ENCODE results near the gene MRPL49.

Gene MRPL49

DNA sequence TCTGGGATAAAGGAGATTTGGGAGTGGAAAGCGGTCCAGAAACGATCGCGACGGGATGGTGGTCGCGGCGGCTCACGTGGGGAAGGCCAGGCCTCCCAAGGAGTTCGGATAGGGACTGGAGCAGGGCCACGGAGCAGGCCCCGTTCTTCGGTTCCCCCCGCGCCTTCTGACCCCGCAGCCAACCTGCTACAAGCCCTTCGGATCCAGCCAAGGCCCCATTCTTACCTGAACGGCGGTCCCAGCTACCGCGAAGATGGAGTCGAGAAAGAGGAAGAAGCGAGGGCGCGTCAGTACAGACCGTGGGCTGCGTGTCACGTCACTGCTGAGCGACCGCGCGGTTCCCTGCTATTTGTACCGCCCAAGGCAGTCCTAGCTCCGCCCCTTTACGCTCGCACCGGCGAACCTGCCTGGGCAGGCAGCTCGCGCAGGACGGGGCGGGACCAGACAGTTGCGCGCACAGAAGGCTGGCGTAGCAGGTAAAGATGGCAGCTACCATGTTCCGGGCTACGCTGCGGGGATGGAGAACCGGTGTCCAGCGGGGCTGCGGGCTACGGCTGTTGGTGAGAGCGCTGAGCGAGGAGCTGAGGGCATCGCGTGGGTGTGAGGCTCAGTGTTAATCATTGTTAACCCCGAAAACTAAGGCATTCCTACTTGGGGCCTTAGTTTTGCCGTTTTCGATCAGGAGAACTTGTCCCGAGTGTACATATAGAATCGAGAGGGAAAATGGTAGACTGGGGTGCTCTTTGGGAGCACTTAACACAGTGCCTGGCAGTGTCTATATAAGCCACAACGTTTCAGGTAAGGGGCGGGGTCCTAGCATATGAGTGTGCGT lies at the start of gene MRPL49, which contains the start of gene FAU:
MRPL49 (plus strand) TSS at position 457 of the 832 bp plus-strand sequence; CDS start at position 483, 26 bp downstream.
FAU (minus strand) TSS at position 270 of the 832 bp plus-strand sequence. CDS start 321 bp downstream, outside the sequence.
- Histone ChIP-seq H3K36me3 (ENCODE audit: control insufficient read depth in 2 of 2, insufficient read depth in 1 of 2, low read length in 2 of 2) (peaks cover 3 to 67% of the 10 kb centered on the region in 2 experiments; a peak in 2 of 3 replicates), H3K4me3 (ENCODE audit: low read depth, low read length) (peak within 1 kb of the TSS; percentile 72), H3K4me1 (ENCODE audit: control insufficient read depth, insufficient read depth, low read length) (peaks cover 3% of the 10 kb centered on the region; the same call in 1 of the 2 replicates), H3K27ac (ENCODE audit: extremely low read depth, low read depth, low read length) (peak within 1 kb of the TSS; percentile 73), H3K9me3 (ENCODE audit: control insufficient read depth, insufficient read depth, low read depth, low read length) (no peaks in the 10 kb centered on the region)
- CTCF ChIA-PET, result interaction anchor here (0.5 to 3.4 kb wide), 9 partner anchors 10 to 234 kb away, joined by 3 to 37 read pairs (median 4); partner anchors contain the start of genes CDC42EP2 and TM7SF2
- POLR2A ChIA-PET, result interaction anchor here (0.6 to 3.2 kb wide), 28 partner anchors 9 to 835 kb away, joined by 3 to 57 read pairs (median 5); partner anchors contain the start of genes ARL2, CAPN1, CDCA5 and NEAT1
- TF ChIP-seq ZBTB17 (tag by site-specific recombination; IDR thresholded peaks at IDR 0.05) (peak; percentile 81), ZNF785 (tag by site-specific recombination; IDR thresholded peaks at IDR 0.05) (no peak), KLF10 (tag by site-specific recombination; IDR thresholded peaks at IDR 0.05) (peak; percentile 33; the same call in 1 of the 2 replicates), KLF1 (tag by site-specific recombination; IDR thresholded peaks at IDR 0.05) (peak; percentile 49; the same call in 1 of the 2 replicates), KLF16 (tag by site-specific recombination; IDR thresholded peaks at IDR 0.05) (peak; percentile 50), ZNF324 (tag by site-specific recombination; IDR thresholded peaks at IDR 0.05) (peak; percentile 36; the same call in 1 of the 2 replicates), ZNF843 (tag by site-specific recombination; IDR thresholded peaks at IDR 0.05) (peak; percentile 53; the same call in 1 of the 2 replicates), SP7 (tag by site-specific recombination; IDR thresholded peaks at IDR 0.05) (peak; percentile 74), ZNF2 (tag by site-specific recombination; IDR thresholded peaks at IDR 0.05) (peak; percentile 71; the same call in 1 of the 2 replicates), HOXC10 (CRISPR knock-in tag; IDR thresholded peaks at IDR 0.05) (peak; percentile 82; the same call in 1 of the 2 replicates), ZNF394 (tag by site-specific recombination; IDR thresholded peaks at IDR 0.05; ENCODE audit: borderline replicate concordance) (peak; percentile 22; the same call in 1 of the 2 replicates), ZNF561 (tag by site-specific recombination; IDR thresholded peaks at IDR 0.05; ENCODE audit: borderline replicate concordance) (peak; percentile 25; the same call in 1 of the 2 replicates), SP2 (tag by site-specific recombination; IDR thresholded peaks at IDR 0.05) (peak; percentile 96), ZNF76 (tag by site-specific recombination; IDR thresholded peaks at IDR 0.05; ENCODE audit: borderline replicate concordance, low read depth) (peak; percentile 29; the same call in 1 of the 2 replicates), ZFHX2 (tag by site-specific recombination; conservative IDR thresholded peaks at IDR 0.05) (peak; percentile 79), YY2 (tag by site-specific recombination; IDR thresholded peaks at IDR 0.05) (peak; percentile 86), ZNF658 (tag by site-specific recombination; IDR thresholded peaks at IDR 0.05) (no peak)
- TF ChIP-seq, protein P1, sequence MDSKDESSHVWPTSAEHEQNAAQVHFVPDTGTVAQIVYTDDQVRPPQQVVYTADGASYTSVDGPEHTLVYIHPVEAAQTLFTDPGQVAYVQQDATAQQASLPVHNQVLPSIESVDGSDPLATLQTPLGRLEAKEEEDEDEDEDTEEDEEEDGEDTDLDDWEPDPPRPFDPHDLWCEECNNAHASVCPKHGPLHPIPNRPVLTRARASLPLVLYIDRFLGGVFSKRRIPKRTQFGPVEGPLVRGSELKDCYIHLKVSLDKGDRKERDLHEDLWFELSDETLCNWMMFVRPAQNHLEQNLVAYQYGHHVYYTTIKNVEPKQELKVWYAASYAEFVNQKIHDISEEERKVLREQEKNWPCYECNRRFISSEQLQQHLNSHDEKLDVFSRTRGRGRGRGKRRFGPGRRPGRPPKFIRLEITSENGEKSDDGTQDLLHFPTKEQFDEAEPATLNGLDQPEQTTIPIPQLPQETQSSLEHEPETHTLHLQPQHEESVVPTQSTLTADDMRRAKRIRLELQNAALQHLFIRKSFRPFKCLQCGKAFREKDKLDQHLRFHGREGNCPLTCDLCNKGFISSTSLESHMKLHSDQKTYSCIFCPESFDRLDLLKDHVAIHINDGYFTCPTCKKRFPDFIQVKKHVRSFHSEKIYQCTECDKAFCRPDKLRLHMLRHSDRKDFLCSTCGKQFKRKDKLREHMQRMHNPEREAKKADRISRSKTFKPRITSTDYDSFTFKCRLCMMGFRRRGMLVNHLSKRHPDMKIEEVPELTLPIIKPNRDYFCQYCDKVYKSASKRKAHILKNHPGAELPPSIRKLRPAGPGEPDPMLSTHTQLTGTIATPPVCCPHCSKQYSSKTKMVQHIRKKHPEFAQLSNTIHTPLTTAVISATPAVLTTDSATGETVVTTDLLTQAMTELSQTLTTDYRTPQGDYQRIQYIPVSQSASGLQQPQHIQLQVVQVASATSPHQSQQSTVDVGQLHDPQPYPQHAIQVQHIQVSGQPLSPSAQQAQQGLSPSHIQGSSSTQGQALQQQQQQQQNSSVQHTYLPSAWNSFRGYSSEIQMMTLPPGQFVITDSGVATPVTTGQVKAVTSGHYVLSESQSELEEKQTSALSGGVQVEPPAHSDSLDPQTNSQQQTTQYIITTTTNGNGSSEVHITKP (tag by site-specific recombination; IDR thresholded peaks at IDR 0.05), result peak; percentile 71
- TF ChIP-seq, protein P2, sequence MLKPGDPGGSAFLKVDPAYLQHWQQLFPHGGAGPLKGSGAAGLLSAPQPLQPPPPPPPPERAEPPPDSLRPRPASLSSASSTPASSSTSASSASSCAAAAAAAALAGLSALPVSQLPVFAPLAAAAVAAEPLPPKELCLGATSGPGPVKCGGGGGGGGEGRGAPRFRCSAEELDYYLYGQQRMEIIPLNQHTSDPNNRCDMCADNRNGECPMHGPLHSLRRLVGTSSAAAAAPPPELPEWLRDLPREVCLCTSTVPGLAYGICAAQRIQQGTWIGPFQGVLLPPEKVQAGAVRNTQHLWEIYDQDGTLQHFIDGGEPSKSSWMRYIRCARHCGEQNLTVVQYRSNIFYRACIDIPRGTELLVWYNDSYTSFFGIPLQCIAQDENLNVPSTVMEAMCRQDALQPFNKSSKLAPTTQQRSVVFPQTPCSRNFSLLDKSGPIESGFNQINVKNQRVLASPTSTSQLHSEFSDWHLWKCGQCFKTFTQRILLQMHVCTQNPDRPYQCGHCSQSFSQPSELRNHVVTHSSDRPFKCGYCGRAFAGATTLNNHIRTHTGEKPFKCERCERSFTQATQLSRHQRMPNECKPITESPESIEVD (tag by site-specific recombination; IDR thresholded peaks at IDR 0.05), result no peak
- TF ChIP-seq, protein P3, sequence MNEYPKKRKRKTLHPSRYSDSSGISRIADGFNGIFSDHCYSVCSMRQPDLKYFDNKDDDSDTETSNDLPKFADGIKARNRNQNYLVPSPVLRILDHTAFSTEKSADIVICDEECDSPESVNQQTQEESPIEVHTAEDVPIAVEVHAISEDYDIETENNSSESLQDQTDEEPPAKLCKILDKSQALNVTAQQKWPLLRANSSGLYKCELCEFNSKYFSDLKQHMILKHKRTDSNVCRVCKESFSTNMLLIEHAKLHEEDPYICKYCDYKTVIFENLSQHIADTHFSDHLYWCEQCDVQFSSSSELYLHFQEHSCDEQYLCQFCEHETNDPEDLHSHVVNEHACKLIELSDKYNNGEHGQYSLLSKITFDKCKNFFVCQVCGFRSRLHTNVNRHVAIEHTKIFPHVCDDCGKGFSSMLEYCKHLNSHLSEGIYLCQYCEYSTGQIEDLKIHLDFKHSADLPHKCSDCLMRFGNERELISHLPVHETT (tag by site-specific recombination; IDR thresholded peaks at IDR 0.05), result 0 out of 2 replicates have a peak, but pooled peaks have one; percentile 41
- TF ChIP-seq, protein P4, sequence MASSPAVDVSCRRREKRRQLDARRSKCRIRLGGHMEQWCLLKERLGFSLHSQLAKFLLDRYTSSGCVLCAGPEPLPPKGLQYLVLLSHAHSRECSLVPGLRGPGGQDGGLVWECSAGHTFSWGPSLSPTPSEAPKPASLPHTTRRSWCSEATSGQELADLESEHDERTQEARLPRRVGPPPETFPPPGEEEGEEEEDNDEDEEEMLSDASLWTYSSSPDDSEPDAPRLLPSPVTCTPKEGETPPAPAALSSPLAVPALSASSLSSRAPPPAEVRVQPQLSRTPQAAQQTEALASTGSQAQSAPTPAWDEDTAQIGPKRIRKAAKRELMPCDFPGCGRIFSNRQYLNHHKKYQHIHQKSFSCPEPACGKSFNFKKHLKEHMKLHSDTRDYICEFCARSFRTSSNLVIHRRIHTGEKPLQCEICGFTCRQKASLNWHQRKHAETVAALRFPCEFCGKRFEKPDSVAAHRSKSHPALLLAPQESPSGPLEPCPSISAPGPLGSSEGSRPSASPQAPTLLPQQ (tag by site-specific recombination; IDR thresholded peaks at IDR 0.05), result 0 out of 2 replicates have a peak, but pooled peaks have one; percentile 61
- TF ChIP-seq, protein P5, sequence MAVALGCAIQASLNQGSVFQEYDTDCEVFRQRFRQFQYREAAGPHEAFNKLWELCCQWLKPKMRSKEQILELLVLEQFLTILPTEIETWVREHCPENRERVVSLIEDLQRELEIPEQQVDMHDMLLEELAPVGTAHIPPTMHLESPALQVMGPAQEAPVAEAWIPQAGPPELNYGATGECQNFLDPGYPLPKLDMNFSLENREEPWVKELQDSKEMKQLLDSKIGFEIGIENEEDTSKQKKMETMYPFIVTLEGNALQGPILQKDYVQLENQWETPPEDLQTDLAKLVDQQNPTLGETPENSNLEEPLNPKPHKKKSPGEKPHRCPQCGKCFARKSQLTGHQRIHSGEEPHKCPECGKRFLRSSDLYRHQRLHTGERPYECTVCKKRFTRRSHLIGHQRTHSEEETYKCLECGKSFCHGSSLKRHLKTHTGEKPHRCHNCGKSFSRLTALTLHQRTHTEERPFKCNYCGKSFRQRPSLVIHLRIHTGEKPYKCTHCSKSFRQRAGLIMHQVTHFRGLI (tag by site-specific recombination; IDR thresholded peaks at IDR 0.05), result no peak
- TF ChIP-seq, protein P6, sequence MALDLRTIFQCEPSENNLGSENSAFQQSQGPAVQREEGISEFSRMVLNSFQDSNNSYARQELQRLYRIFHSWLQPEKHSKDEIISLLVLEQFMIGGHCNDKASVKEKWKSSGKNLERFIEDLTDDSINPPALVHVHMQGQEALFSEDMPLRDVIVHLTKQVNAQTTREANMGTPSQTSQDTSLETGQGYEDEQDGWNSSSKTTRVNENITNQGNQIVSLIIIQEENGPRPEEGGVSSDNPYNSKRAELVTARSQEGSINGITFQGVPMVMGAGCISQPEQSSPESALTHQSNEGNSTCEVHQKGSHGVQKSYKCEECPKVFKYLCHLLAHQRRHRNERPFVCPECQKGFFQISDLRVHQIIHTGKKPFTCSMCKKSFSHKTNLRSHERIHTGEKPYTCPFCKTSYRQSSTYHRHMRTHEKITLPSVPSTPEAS (tag by site-specific recombination; IDR thresholded peaks at IDR 0.05), result no peak

Measured in HEK293 (cell line).